Measurements from ENCODE around the gene CACNA2D3.

The CACNA2D3 gene

DNA sequence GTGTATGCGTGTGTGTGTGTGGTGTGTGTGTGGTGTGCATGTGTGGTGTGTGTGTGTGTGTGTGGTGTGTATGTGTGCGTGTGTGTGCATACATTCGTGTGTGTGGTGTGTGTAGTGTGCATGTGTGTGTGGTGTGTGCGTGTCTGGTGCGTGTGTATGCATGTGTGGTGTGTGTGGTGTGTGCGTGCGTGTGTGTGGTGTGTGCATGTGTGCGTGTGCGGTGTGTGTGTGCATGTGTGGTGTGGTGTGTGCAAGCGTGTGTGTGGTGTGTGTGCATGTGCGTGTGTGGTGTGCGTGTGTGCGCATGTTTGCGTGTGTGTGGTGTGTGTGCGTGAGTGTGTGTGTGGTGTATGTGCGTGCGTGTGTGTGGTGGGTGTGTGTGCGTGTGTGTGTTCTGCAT, 595.2 kb downstream of the CACNA2D3 start:
- no peak for DNase-seq
- no peaks in the 10 kb centered on the region for H3K36me3 ChIP-seq
- TF ChIP-seq CTCF (IDR thresholded peaks at IDR 0.05; ENCODE audit: low read depth, low read length), result no peak
- no peak overlapping the region for H3K27ac ChIP-seq
- H3K9me3 ChIP-seq (ENCODE audit: severe bottlenecking), result no peaks in the 10 kb centered on the region
- H3K4me3 ChIP-seq (ENCODE audit: low read depth, low read length), result no peak overlapping the region
- H3K27me3 ChIP-seq (ENCODE audit: insufficient read depth, low read depth, severe bottlenecking), result no peaks in the 10 kb centered on the region

GRCh38 chr3:54719914-54720313, 597.6 kb downstream of the CACNA2D3 start:
- Histone ChIP-seq H3K4me3 (ENCODE audit: low read depth, low read length) (no peak overlapping the region), H3K27me3 (ENCODE audit: insufficient read depth, low read depth, severe bottlenecking) (no peaks in the 10 kb centered on the region), H3K9me3 (ENCODE audit: severe bottlenecking) (no peaks in the 10 kb centered on the region), H3K27ac (no peak overlapping the region), H3K36me3 (no peaks in the 10 kb centered on the region)
- no peak for TF ChIP-seq CTCF (IDR thresholded peaks at IDR 0.05; ENCODE audit: low read depth, low read length)
- no peak for DNase-seq

DNA sequence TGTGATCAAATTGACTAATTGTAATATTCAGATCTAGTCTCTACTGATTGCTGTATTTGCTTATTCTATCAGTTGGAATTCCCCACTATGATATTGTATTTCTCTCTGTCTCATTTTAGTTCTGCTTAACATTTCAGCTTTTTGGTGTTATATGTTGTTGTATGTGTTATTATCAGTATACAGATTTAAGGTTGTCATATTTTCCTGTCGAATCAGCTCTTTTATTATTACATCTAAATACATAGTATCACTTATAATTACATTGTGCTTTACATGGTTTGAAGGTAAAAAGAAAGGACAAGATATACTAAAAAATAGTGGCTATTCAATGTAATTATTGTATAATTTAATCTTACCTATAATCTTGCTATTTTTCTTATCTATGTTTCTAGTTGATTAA, 598.3 kb downstream of the CACNA2D3 start:
- Histone ChIP-seq H3K27me3 (ENCODE audit: insufficient read depth, low read depth, severe bottlenecking) (no peaks in the 10 kb centered on the region), H3K9me3 (ENCODE audit: severe bottlenecking) (no peaks in the 10 kb centered on the region), H3K4me3 (ENCODE audit: low read depth, low read length) (no peak overlapping the region), H3K36me3 (no peaks in the 10 kb centered on the region), H3K27ac (no peak overlapping the region)
- DNase-seq, result no peak
- no peak for TF ChIP-seq CTCF (IDR thresholded peaks at IDR 0.05; ENCODE audit: low read depth, low read length)

GRCh38 chr3:54731732-54732445, 609.5 kb downstream of the CACNA2D3 start:
- Histone ChIP-seq H3K9me3 (ENCODE audit: severe bottlenecking) (peaks cover 7% of the 10 kb centered on the region), H3K27me3 (ENCODE audit: insufficient read depth, low read depth, severe bottlenecking) (no peaks in the 10 kb centered on the region), H3K4me3 (ENCODE audit: low read depth, low read length) (no peak overlapping the region), H3K36me3 (no peaks in the 10 kb centered on the region), H3K27ac (no peak overlapping the region)
- DNase-seq, result no peak
- no peak for TF ChIP-seq CTCF (IDR thresholded peaks at IDR 0.05; ENCODE audit: low read depth, low read length)

- no peak for DNase-seq
- H3K4me3 ChIP-seq (ENCODE audit: low read depth, low read length), result no peak overlapping the region
- H3K9me3 ChIP-seq (ENCODE audit: severe bottlenecking), result peaks cover 2% of the 10 kb centered on the region
- no peaks in the 10 kb centered on the region for H3K36me3 ChIP-seq
- H3K27me3 ChIP-seq (ENCODE audit: insufficient read depth, low read depth, severe bottlenecking), result no peaks in the 10 kb centered on the region
- H3K27ac ChIP-seq, result no peak overlapping the region
- no peak for TF ChIP-seq CTCF (IDR thresholded peaks at IDR 0.05; ENCODE audit: low read depth, low read length)
These were observed 611.0 kb downstream of the CACNA2D3 start for GRCh38 chr3:54733106-54734006.

Measured in WERI-Rb-1 (cell line).